Measurements from ENCODE around the gene PUS7.

DNA sequence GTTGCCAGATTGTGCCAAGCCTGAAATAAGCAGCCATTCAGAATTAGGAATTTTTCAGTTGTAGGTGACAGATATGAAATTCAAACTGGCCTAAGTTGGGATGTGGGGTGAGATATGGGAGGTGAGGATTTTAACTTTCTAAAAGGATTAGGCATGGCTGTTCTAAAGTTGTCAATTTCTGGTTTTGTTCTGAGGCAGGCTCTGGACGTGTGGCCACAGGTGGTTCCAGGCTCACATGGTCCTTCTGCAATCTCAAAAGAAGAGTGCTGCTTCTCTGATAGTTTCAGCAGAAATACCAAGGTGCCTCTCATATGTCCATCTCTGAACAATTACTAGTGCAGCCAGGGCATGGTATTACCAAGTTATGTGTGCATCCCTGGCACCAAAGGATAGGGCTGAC lies 37.9 kb upstream of the PUS7 start:
- TF ChIP-seq POLR2AphosphoS5 (IDR thresholded peaks at IDR 0.05; ENCODE audit: low read depth, low read length) (no peak), SIN3A (IDR thresholded peaks at IDR 0.05; ENCODE audit: borderline replicate concordance, insufficient read depth, low read length) (no peak), TAF1 (IDR thresholded peaks at IDR 0.05; ENCODE audit: borderline replicate concordance, insufficient read depth, low read length) (no peak), FOXP2 (optimal IDR thresholded peaks at IDR 0.05; ENCODE audit: borderline replicate concordance, extremely low read depth, extremely low read length, insufficient read depth) (no peak)
- TF ChIP-seq, protein P1, sequence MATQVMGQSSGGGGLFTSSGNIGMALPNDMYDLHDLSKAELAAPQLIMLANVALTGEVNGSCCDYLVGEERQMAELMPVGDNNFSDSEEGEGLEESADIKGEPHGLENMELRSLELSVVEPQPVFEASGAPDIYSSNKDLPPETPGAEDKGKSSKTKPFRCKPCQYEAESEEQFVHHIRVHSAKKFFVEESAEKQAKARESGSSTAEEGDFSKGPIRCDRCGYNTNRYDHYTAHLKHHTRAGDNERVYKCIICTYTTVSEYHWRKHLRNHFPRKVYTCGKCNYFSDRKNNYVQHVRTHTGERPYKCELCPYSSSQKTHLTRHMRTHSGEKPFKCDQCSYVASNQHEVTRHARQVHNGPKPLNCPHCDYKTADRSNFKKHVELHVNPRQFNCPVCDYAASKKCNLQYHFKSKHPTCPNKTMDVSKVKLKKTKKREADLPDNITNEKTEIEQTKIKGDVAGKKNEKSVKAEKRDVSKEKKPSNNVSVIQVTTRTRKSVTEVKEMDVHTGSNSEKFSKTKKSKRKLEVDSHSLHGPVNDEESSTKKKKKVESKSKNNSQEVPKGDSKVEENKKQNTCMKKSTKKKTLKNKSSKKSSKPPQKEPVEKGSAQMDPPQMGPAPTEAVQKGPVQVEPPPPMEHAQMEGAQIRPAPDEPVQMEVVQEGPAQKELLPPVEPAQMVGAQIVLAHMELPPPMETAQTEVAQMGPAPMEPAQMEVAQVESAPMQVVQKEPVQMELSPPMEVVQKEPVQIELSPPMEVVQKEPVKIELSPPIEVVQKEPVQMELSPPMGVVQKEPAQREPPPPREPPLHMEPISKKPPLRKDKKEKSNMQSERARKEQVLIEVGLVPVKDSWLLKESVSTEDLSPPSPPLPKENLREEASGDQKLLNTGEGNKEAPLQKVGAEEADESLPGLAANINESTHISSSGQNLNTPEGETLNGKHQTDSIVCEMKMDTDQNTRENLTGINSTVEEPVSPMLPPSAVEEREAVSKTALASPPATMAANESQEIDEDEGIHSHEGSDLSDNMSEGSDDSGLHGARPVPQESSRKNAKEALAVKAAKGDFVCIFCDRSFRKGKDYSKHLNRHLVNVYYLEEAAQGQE (IDR thresholded peaks at IDR 0.05; ENCODE audit: insufficient read depth in 1 of 2, low read depth in 2 of 2, low read length in 2 of 2), result no peak

Data from PFSK-1 (cell line).